ENCODE measurements around the gene TASP1. TPM values are rescaled to one million over a fixed set of nuclear protein-coding genes. Genes with fewer than 3 reads are reported as not detected.
"Not testable (repeated sequence)": the region's sequence is repeated elsewhere in the genome, so short reads cannot be mapped to it uniquely, and the experiment has no call there.

The TASP1 gene
- total RNA-seq, 2 experiments from 2014 or later: 9.5 to 10.5 TPM

GRCh38 chr20:13402171-13402760 lies 236.5 kb downstream of the TASP1 start:
- Mint-ChIP-seq H3K36me3 (ENCODE audit: low read depth) (no peaks in the 10 kb centered on the region), H3K4me3 (no peak overlapping the region)

GRCh38 chr20:13401596-13401995 lies 237.1 kb downstream of the TASP1 start:
- no peak overlapping the region for H3K27ac Mint-ChIP-seq
- H3K36me3 Mint-ChIP-seq (ENCODE audit: low read depth): no peaks in the 10 kb centered on the region
- no peaks in the 10 kb centered on the region for H3K9me3 Mint-ChIP-seq
- H3K27me3 Mint-ChIP-seq: no peaks in the 10 kb centered on the region
- H3K4me1 Mint-ChIP-seq: no peaks in the 10 kb centered on the region
- POLR2A ChIA-PET: no interaction called here
- no peak overlapping the region for H3K4me3 Mint-ChIP-seq
- CTCF ChIA-PET: no interaction called here
- DNase-seq: no peak

More at GRCh38 chr20:13402171-13402760, 236.5 kb downstream of the TASP1 start:
- no peaks in the 10 kb centered on the region for H3K9me3 Mint-ChIP-seq
- H3K4me1 Mint-ChIP-seq: no peaks in the 10 kb centered on the region
- no peak overlapping the region for H3K27ac Mint-ChIP-seq
- DNase-seq: no peak
- H3K27me3 Mint-ChIP-seq: no peaks in the 10 kb centered on the region
- POLR2A ChIA-PET: no interaction called here
- CTCF ChIA-PET: interaction anchor here (1.2 kb wide), 1 partner anchor 14 kb away, joined by 3 read pairs; no protein-coding TSS in a partner anchor

GRCh38 chr20:13400453-13400852 lies 238.3 kb downstream of the TASP1 start:
- no peak overlapping the region for H3K4me3 Mint-ChIP-seq
- no peaks in the 10 kb centered on the region for H3K27me3 Mint-ChIP-seq
- H3K4me1 Mint-ChIP-seq: no peaks in the 10 kb centered on the region
- H3K36me3 Mint-ChIP-seq (ENCODE audit: low read depth): no peaks in the 10 kb centered on the region
- DNase-seq: no peak
- no peak overlapping the region for H3K27ac Mint-ChIP-seq
- ChIA-PET CTCF (no interaction called here), POLR2A (no interaction called here)
- no peaks in the 10 kb centered on the region for H3K9me3 Mint-ChIP-seq

- H3K36me3 Mint-ChIP-seq (ENCODE audit: low read depth): peaks cover 2% of the 10 kb centered on the region
- H3K4me1 Mint-ChIP-seq: no peaks in the 10 kb centered on the region
- DNase-seq: no peak
- no peaks in the 10 kb centered on the region for H3K27me3 Mint-ChIP-seq
- no peak overlapping the region for H3K4me3 Mint-ChIP-seq
- POLR2A ChIA-PET: no interaction called here
- H3K27ac Mint-ChIP-seq: no peak overlapping the region
- no peaks in the 10 kb centered on the region for H3K9me3 Mint-ChIP-seq
- CTCF ChIA-PET: no interaction called here
Observed at GRCh38 chr20:13397300-13397724, 241.4 kb downstream of the TASP1 start.

GRCh38 chr20:13396826-13397225 lies 241.9 kb downstream of the TASP1 start:
- peaks cover 2% of the 10 kb centered on the region for H3K36me3 Mint-ChIP-seq (ENCODE audit: low read depth)
- no peak overlapping the region for H3K27ac Mint-ChIP-seq
- ChIA-PET POLR2A (no interaction called here), CTCF (interaction anchor here (1.1 kb wide), 1 partner anchor 14 kb away, joined by 3 read pairs; no protein-coding TSS in a partner anchor)
- H3K4me1 Mint-ChIP-seq: no peaks in the 10 kb centered on the region
- H3K4me3 Mint-ChIP-seq: no peak overlapping the region
- H3K27me3 Mint-ChIP-seq: no peaks in the 10 kb centered on the region
- no peak for DNase-seq
- no peaks in the 10 kb centered on the region for H3K9me3 Mint-ChIP-seq

GRCh38 chr20:13396022-13396421 lies 242.7 kb downstream of the TASP1 start:
- H3K9me3 Mint-ChIP-seq: peaks cover 2% of the 10 kb centered on the region
- ChIA-PET POLR2A (no interaction called here), CTCF (interaction anchor here (1.1 kb wide), 1 partner anchor 14 kb away, joined by 3 read pairs; no protein-coding TSS in a partner anchor)
- no peak overlapping the region for H3K27ac Mint-ChIP-seq
- DNase-seq: no peak
- H3K4me3 Mint-ChIP-seq: no peak overlapping the region
- H3K27me3 Mint-ChIP-seq: no peaks in the 10 kb centered on the region
- peaks cover 2% of the 10 kb centered on the region for H3K36me3 Mint-ChIP-seq (ENCODE audit: low read depth)
- H3K4me1 Mint-ChIP-seq: no peaks in the 10 kb centered on the region

GRCh38 chr20:13395232-13395631 lies 243.5 kb downstream of the TASP1 start:
- Mint-ChIP-seq H3K4me3 (no peak overlapping the region), H3K27ac (no peak overlapping the region), H3K36me3 (ENCODE audit: low read depth) (peaks cover 2% of the 10 kb centered on the region), H3K4me1 (no peaks in the 10 kb centered on the region), H3K9me3 (peaks cover 2% of the 10 kb centered on the region), H3K27me3 (no peaks in the 10 kb centered on the region)
- CTCF ChIA-PET: interaction anchor here (1.0 kb wide), 1 partner anchor 9 kb away, joined by 4 read pairs; no protein-coding TSS in a partner anchor
- DNase-seq: no peak
- POLR2A ChIA-PET: no interaction called here

- H3K4me3 Mint-ChIP-seq: no peak overlapping the region
- H3K9me3 Mint-ChIP-seq: peaks cover 2% of the 10 kb centered on the region
- no peaks in the 10 kb centered on the region for H3K4me1 Mint-ChIP-seq
- CTCF ChIA-PET: no interaction called here
- no peak overlapping the region for H3K27ac Mint-ChIP-seq
- no peak for DNase-seq
- no peaks in the 10 kb centered on the region for H3K27me3 Mint-ChIP-seq
- H3K36me3 Mint-ChIP-seq (ENCODE audit: low read depth): peaks cover 15% of the 10 kb centered on the region
- POLR2A ChIA-PET: no interaction called here
Observed at GRCh38 chr20:13392391-13392790, 246.3 kb downstream of the TASP1 start.

- POLR2A ChIA-PET: no interaction called here
- CTCF ChIA-PET: no interaction called here
- Mint-ChIP-seq H3K36me3 (ENCODE audit: low read depth) (peaks cover 18% of the 10 kb centered on the region), H3K27ac (no peak overlapping the region), H3K27me3 (no peaks in the 10 kb centered on the region), H3K4me1 (no peaks in the 10 kb centered on the region), H3K4me3 (no peak overlapping the region), H3K9me3 (peaks cover 7% of the 10 kb centered on the region)
- DNase-seq: no peak
Observed at GRCh38 chr20:13389115-13389514, 249.6 kb downstream of the TASP1 start.

GRCh38 chr20:13384132-13384531 lies 254.6 kb downstream of the TASP1 start:
- H3K4me1 Mint-ChIP-seq: no peaks in the 10 kb centered on the region
- H3K27ac Mint-ChIP-seq: no peak overlapping the region
- CTCF ChIA-PET: no interaction called here
- peaks cover 12% of the 10 kb centered on the region for H3K9me3 Mint-ChIP-seq
- no peak overlapping the region for H3K4me3 Mint-ChIP-seq
- POLR2A ChIA-PET: no interaction called here
- peaks cover 16% of the 10 kb centered on the region for H3K36me3 Mint-ChIP-seq (ENCODE audit: low read depth)
- no peaks in the 10 kb centered on the region for H3K27me3 Mint-ChIP-seq
- no peak for DNase-seq

GRCh38 chr20:13382786-13383185 lies 255.9 kb downstream of the TASP1 start:
- Mint-ChIP-seq H3K27me3 (no peaks in the 10 kb centered on the region), H3K4me3 (no peak overlapping the region), H3K36me3 (ENCODE audit: low read depth) (peaks cover 8% of the 10 kb centered on the region), H3K9me3 (peaks cover 22% of the 10 kb centered on the region), H3K4me1 (no peaks in the 10 kb centered on the region), H3K27ac (no peak overlapping the region)
- CTCF ChIA-PET: interaction anchor here (0.8 kb wide), 1 partner anchor 14 kb away, joined by 3 read pairs; no protein-coding TSS in a partner anchor
- POLR2A ChIA-PET: no interaction called here
- DNase-seq: no peak

GRCh38 chr20:13380497-13381229 lies 258.1 kb downstream of the TASP1 start:
- H3K4me3 Mint-ChIP-seq: not testable (repeated sequence)
- peaks cover 17% of the 10 kb centered on the region for H3K9me3 Mint-ChIP-seq

GRCh38 chr20:13373400-13373799 lies 265.3 kb downstream of the TASP1 start:
- Mint-ChIP-seq H3K4me1 (no peaks in the 10 kb centered on the region), H3K4me3 (no peak overlapping the region), H3K27me3 (no peaks in the 10 kb centered on the region), H3K9me3 (peaks cover 10% of the 10 kb centered on the region), H3K36me3 (ENCODE audit: low read depth) (no peaks in the 10 kb centered on the region), H3K27ac (no peak overlapping the region)
- CTCF ChIA-PET: no interaction called here
- POLR2A ChIA-PET: interaction anchor here (0.7 kb wide), 1 partner anchor 175 kb away, joined by 3 read pairs; no protein-coding TSS in a partner anchor
- DNase-seq: no peak

More at GRCh38 chr20:13380497-13381229, 258.1 kb downstream of the TASP1 start:
- H3K36me3 Mint-ChIP-seq (ENCODE audit: low read depth); H3K27me3 Mint-ChIP-seq; POLR2A ChIA-PET; CTCF ChIA-PET; H3K4me1 Mint-ChIP-seq; H3K27ac Mint-ChIP-seq; DNase-seq: not testable (repeated sequence)

Data from activated CD4-positive, alpha-beta T cell treated with anti-CD3 and anti-CD28 coated beads, Interleukin-2, amount 10 ng/mL, durations not matched to agents 7 days and 5 days (primary cell).